Measurements from ENCODE around the gene MYCN.

DNA sequence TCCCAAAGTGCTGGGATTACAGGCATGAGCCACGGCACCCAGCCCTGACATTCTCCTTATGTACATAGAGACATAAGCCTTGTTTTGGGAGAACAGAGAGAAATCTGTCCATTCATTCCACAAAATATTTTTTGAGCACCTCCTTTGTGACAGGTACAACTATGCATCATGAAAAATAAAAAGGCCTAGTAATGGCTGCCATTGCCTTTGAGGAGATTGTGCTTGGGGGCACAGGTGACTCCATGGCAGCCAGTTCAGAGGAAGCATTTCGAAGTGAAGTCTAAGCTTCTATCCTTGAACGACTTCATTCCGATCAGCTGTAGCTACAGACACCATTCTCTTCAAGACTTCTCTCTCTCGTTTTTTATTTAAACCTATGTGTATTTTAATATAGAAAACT is 10.5 kb upstream of the MYCN start:
- TF ChIP-seq POLR2AphosphoS5 (IDR thresholded peaks at IDR 0.05; ENCODE audit: low read depth, low read length) = no peak
- TF ChIP-seq CTCF (IDR thresholded peaks at IDR 0.05) = no peak
- no peak for TF ChIP-seq USF2 (IDR thresholded peaks at IDR 0.05; ENCODE audit: borderline replicate concordance, low read depth, low read length)
- TF ChIP-seq JUND (IDR thresholded peaks at IDR 0.05) = no peak
- TF ChIP-seq, protein P1, sequence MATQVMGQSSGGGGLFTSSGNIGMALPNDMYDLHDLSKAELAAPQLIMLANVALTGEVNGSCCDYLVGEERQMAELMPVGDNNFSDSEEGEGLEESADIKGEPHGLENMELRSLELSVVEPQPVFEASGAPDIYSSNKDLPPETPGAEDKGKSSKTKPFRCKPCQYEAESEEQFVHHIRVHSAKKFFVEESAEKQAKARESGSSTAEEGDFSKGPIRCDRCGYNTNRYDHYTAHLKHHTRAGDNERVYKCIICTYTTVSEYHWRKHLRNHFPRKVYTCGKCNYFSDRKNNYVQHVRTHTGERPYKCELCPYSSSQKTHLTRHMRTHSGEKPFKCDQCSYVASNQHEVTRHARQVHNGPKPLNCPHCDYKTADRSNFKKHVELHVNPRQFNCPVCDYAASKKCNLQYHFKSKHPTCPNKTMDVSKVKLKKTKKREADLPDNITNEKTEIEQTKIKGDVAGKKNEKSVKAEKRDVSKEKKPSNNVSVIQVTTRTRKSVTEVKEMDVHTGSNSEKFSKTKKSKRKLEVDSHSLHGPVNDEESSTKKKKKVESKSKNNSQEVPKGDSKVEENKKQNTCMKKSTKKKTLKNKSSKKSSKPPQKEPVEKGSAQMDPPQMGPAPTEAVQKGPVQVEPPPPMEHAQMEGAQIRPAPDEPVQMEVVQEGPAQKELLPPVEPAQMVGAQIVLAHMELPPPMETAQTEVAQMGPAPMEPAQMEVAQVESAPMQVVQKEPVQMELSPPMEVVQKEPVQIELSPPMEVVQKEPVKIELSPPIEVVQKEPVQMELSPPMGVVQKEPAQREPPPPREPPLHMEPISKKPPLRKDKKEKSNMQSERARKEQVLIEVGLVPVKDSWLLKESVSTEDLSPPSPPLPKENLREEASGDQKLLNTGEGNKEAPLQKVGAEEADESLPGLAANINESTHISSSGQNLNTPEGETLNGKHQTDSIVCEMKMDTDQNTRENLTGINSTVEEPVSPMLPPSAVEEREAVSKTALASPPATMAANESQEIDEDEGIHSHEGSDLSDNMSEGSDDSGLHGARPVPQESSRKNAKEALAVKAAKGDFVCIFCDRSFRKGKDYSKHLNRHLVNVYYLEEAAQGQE (IDR thresholded peaks at IDR 0.05; ENCODE audit: low read depth, low read length) = no peak
- no peak for TF ChIP-seq FOSL2 (IDR thresholded peaks at IDR 0.05; ENCODE audit: borderline replicate concordance, low read depth)
- TF ChIP-seq RAD21 (IDR thresholded peaks at IDR 0.05; ENCODE audit: low read length) = no peak
- no peak for TF ChIP-seq EP300 (IDR thresholded peaks at IDR 0.05; ENCODE audit: borderline replicate concordance in 1 of 2, low read depth in 1 of 2, low read length in 1 of 2)
- no peak for TF ChIP-seq RXRA (IDR thresholded peaks at IDR 0.05; ENCODE audit: borderline replicate concordance, low read depth)
- TF ChIP-seq, protein P2, sequence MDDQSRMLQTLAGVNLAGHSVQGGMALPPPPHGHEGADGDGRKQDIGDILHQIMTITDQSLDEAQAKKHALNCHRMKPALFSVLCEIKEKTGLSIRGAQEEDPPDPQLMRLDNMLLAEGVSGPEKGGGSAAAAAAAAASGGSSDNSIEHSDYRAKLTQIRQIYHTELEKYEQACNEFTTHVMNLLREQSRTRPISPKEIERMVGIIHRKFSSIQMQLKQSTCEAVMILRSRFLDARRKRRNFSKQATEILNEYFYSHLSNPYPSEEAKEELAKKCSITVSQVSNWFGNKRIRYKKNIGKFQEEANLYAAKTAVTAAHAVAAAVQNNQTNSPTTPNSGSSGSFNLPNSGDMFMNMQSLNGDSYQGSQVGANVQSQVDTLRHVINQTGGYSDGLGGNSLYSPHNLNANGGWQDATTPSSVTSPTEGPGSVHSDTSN (IDR thresholded peaks at IDR 0.05) = no peak
- no peak for TF ChIP-seq FOXJ3 (CRISPR knock-in tag; IDR thresholded peaks at IDR 0.05)
- no peak for TF ChIP-seq RFX5 (IDR thresholded peaks at IDR 0.05; ENCODE audit: low read length)
